Neural progenitor cell (in vitro differentiated cells): ENCODE results near the gene OPCML. TPM values are rescaled to one million over a fixed set of nuclear protein-coding genes. Genes with fewer than 3 reads are reported as not detected.

Source experiments
- DNase-seq: peaks from one replicate; pipeline ENCODE4 v3.0.0-alpha.2; 2016; ENCODE audit warnings: low spot score
- H2AFZ ChIP-seq: fragments of 200-600 bp; sonication (generic); replicated peaks from 2 replicates; pipeline ENCODE4 v1.6.1; 2016; ENCODE audit warnings: antibody characterized with exemption
- H3F3A ChIP-seq: fragments of 200-600 bp; sonication (generic); 2 replicates; pipeline ENCODE4 v1.6.1; 2016; ENCODE audit warnings: antibody characterized with exemption, low read depth
- H3K27ac ChIP-seq: fragments of 200-600 bp; sonication (generic); 2 replicates; pipeline ENCODE4 v1.5.1; 2016; ENCODE audit warnings: mild to moderate bottlenecking
- H3K27me3 ChIP-seq: fragments of 200-600 bp; sonication (generic); 2 replicates; pipeline ENCODE4 v1.6.1; 2016; ENCODE audit warnings: mild to moderate bottlenecking, moderate library complexity
- H3K36me3 ChIP-seq: fragments of 200-600 bp; sonication (generic); 2 replicates; pipeline ENCODE4 v1.5.1; 2016
- H3K4me1 ChIP-seq: fragments of 200-600 bp; sonication (generic); 2 replicates; pipeline ENCODE4 v1.6.1; 2016; ENCODE audit warnings: mixed run types
- H3K4me2 ChIP-seq: fragments of 200-600 bp; sonication (generic); 2 replicates; pipeline ENCODE4 v1.6.1; 2016
- H3K4me3 ChIP-seq: fragments of 200-600 bp; sonication (generic); 2 replicates; pipeline ENCODE4 v1.5.1; 2016
- H3K79me2 ChIP-seq: fragments of 200-600 bp; sonication (generic); 2 replicates; pipeline ENCODE4 v1.6.1; 2016; ENCODE audit warnings: low read depth
- H3K9ac ChIP-seq: fragments of 200-600 bp; sonication (generic); 2 replicates; pipeline ENCODE4 v1.6.1; 2016
- H3K9me3 ChIP-seq: fragments of 200-600 bp; sonication (generic); 2 replicates; pipeline ENCODE4 v1.5.1; 2016; ENCODE audit warnings: low read depth
- H4K20me1 ChIP-seq: fragments of 200-600 bp; sonication (generic); 2 replicates; pipeline ENCODE4 v1.6.1; 2016; ENCODE audit warnings: low read depth
- H3K27ac Mint-ChIP-seq: 3 replicates; pipeline ENCODE4 v1.8.0; 2021; ENCODE audit warnings: mixed read lengths
- H3K27me3 Mint-ChIP-seq: 2 replicates; pipeline ENCODE4 v1.8.0; 2022; ENCODE audit warnings: low read depth, mild to moderate bottlenecking, inconsistent platforms, moderate library complexity, mixed read lengths; ENCODE audit not compliant: insufficient read depth
- H3K36me3 Mint-ChIP-seq: 3 replicates; pipeline ENCODE4 v1.8.0; 2021; ENCODE audit warnings: mixed read lengths
- H3K4me1 Mint-ChIP-seq: 3 replicates; pipeline ENCODE4 v1.8.0; 2021; ENCODE audit warnings: mixed read lengths
- H3K4me3 Mint-ChIP-seq: 3 replicates; pipeline ENCODE4 v1.8.0; 2021; ENCODE audit warnings: mild to moderate bottlenecking, moderate library complexity, mixed read lengths
- H3K9me3 Mint-ChIP-seq: 3 replicates; pipeline ENCODE4 v1.8.0; 2020; ENCODE audit warnings: mixed read lengths
- EZH2 ChIP-seq: fragments of 200-600 bp; sonication (generic); IDR thresholded peaks from 2 replicates; pipeline ENCODE4 v1.6.1; 2017; ENCODE audit warnings: antibody characterized with exemption, mild to moderate bottlenecking, moderate library complexity
- EZH2phosphoT487 ChIP-seq: fragments of 200-600 bp; sonication (generic); IDR thresholded peaks from 2 replicates; pipeline ENCODE4 v1.6.1; 2017; ENCODE audit warnings: antibody characterized with exemption
- total RNA-seq: library from RNA; depleted of rRNA; stranded (reverse); fragments of >200 nt; gene quantifications from 2 replicates; pipeline ENCODE4 v1.2.3, GENCODE V29; 2015; ENCODE audit warnings: low replicate concordance
- TF ChIP-seq, protein P1 (sequence below): fragments of 200-600 bp; sonication (generic); IDR thresholded peaks from 2 replicates; pipeline ENCODE4 v1.5.1; 2017; ENCODE audit warnings: antibody characterized with exemption, mild to moderate bottlenecking

OPCML gene
- total RNA-seq, 1 donor from 2014 or later = 0.02 TPM

DNA sequence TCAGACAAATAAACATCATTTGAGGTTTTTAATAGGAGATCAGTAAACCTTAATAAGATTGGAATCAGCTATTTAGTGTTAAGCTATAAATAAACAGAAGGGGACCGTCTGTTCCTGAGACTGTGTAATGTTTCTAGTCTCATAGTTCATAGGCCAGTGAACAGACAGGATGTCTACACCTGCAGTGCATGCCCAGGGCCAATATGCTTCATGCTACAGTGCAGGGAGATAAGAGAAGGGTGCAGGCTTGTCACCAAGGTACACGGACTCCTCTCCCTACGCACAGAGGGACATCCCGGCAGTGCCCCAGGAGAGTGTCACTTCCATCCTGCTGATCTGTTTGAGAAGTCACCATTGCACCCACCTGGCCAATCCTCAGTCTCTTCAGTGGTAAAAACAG lies 148.6 kb downstream of the OPCML start:
- H3K27ac Mint-ChIP-seq = no peak overlapping the region
- H3K4me1 Mint-ChIP-seq = peaks cover 3% of the 10 kb centered on the region
- H3K4me1 ChIP-seq = peaks cover 14% of the 10 kb centered on the region
- no peak overlapping the region for H2AFZ ChIP-seq
- no peaks in the 10 kb centered on the region for H3K36me3 Mint-ChIP-seq
- H4K20me1 ChIP-seq = no peaks in the 10 kb centered on the region
- H3K79me2 ChIP-seq = no peaks in the 10 kb centered on the region
- no peak overlapping the region for H3K9ac ChIP-seq
- H3K4me2 ChIP-seq = no peak overlapping the region
- H3K9me3 ChIP-seq = no peaks in the 10 kb centered on the region
- no peaks in the 10 kb centered on the region for H3K27me3 Mint-ChIP-seq
- no peaks in the 10 kb centered on the region for H3F3A ChIP-seq
- no peak overlapping the region for H3K27ac ChIP-seq
- H3K27me3 ChIP-seq = no peaks in the 10 kb centered on the region
- H3K9me3 Mint-ChIP-seq = no peaks in the 10 kb centered on the region
- no peak for DNase-seq
- H3K4me3 ChIP-seq = no peak overlapping the region
- no peaks in the 10 kb centered on the region for H3K36me3 ChIP-seq
- TF ChIP-seq EZH2phosphoT487 = no peak
- TF ChIP-seq EZH2 = no peak
- TF ChIP-seq, protein P1, sequence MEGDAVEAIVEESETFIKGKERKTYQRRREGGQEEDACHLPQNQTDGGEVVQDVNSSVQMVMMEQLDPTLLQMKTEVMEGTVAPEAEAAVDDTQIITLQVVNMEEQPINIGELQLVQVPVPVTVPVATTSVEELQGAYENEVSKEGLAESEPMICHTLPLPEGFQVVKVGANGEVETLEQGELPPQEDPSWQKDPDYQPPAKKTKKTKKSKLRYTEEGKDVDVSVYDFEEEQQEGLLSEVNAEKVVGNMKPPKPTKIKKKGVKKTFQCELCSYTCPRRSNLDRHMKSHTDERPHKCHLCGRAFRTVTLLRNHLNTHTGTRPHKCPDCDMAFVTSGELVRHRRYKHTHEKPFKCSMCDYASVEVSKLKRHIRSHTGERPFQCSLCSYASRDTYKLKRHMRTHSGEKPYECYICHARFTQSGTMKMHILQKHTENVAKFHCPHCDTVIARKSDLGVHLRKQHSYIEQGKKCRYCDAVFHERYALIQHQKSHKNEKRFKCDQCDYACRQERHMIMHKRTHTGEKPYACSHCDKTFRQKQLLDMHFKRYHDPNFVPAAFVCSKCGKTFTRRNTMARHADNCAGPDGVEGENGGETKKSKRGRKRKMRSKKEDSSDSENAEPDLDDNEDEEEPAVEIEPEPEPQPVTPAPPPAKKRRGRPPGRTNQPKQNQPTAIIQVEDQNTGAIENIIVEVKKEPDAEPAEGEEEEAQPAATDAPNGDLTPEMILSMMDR = no peak
- H3K4me3 Mint-ChIP-seq = no peak overlapping the region

GRCh38 chr11:133383201-133383600 lies 149.1 kb downstream of the OPCML start:
- Mint-ChIP-seq H3K27ac (no peak overlapping the region), H3K9me3 (no peaks in the 10 kb centered on the region), H3K36me3 (no peaks in the 10 kb centered on the region), H3K4me1 (peaks cover 3% of the 10 kb centered on the region), H3K4me3 (no peak overlapping the region), H3K27me3 (no peaks in the 10 kb centered on the region)
- no peaks in the 10 kb centered on the region for H3K36me3 ChIP-seq
- TF ChIP-seq, protein P1 = no peak
- TF ChIP-seq EZH2 (no peak), EZH2phosphoT487 (no peak)
- H3K27me3 ChIP-seq = no peaks in the 10 kb centered on the region
- peaks cover 14% of the 10 kb centered on the region for H3K4me1 ChIP-seq
- H2AFZ ChIP-seq = no peak overlapping the region
- no peaks in the 10 kb centered on the region for H4K20me1 ChIP-seq
- H3K9me3 ChIP-seq = no peaks in the 10 kb centered on the region
- no peaks in the 10 kb centered on the region for H3K79me2 ChIP-seq
- DNase-seq = no peak
- H3K4me2 ChIP-seq = no peak overlapping the region
- H3K4me3 ChIP-seq = no peak overlapping the region
- no peak overlapping the region for H3K27ac ChIP-seq
- no peak overlapping the region for H3K9ac ChIP-seq
- no peaks in the 10 kb centered on the region for H3F3A ChIP-seq

GRCh38 chr11:133382131-133382812 lies 150.0 kb downstream of the OPCML start:
- no peak overlapping the region for H3K27ac Mint-ChIP-seq
- TF ChIP-seq EZH2 (no peak), EZH2phosphoT487 (no peak)
- TF ChIP-seq, protein P1 = no peak
- no peaks in the 10 kb centered on the region for H3K9me3 Mint-ChIP-seq
- Histone ChIP-seq H3K79me2 (no peaks in the 10 kb centered on the region), H3K27ac (no peak overlapping the region), H3K9me3 (no peaks in the 10 kb centered on the region), H3K27me3 (no peaks in the 10 kb centered on the region), H3K4me1 (peaks cover 14% of the 10 kb centered on the region), H3K4me2 (no peak overlapping the region), H3K36me3 (no peaks in the 10 kb centered on the region), H3K4me3 (no peak overlapping the region), H2AFZ (no peak overlapping the region), H3F3A (no peaks in the 10 kb centered on the region), H4K20me1 (no peaks in the 10 kb centered on the region), H3K9ac (no peak overlapping the region)
- peaks cover 5% of the 10 kb centered on the region for H3K4me1 Mint-ChIP-seq
- H3K4me3 Mint-ChIP-seq = no peak overlapping the region
- H3K27me3 Mint-ChIP-seq = no peaks in the 10 kb centered on the region
- DNase-seq = no peak
- no peaks in the 10 kb centered on the region for H3K36me3 Mint-ChIP-seq
